Iris pigment epithelial cell (primary cell): ENCODE results near the gene SLC6A17.

Experiments
- DNase-seq: peaks from one replicate; pipeline ENCODE4 v3.0.0-alpha.2; 2011; ENCODE audit warnings: low read depth

The SLC6A17 gene

DNA sequence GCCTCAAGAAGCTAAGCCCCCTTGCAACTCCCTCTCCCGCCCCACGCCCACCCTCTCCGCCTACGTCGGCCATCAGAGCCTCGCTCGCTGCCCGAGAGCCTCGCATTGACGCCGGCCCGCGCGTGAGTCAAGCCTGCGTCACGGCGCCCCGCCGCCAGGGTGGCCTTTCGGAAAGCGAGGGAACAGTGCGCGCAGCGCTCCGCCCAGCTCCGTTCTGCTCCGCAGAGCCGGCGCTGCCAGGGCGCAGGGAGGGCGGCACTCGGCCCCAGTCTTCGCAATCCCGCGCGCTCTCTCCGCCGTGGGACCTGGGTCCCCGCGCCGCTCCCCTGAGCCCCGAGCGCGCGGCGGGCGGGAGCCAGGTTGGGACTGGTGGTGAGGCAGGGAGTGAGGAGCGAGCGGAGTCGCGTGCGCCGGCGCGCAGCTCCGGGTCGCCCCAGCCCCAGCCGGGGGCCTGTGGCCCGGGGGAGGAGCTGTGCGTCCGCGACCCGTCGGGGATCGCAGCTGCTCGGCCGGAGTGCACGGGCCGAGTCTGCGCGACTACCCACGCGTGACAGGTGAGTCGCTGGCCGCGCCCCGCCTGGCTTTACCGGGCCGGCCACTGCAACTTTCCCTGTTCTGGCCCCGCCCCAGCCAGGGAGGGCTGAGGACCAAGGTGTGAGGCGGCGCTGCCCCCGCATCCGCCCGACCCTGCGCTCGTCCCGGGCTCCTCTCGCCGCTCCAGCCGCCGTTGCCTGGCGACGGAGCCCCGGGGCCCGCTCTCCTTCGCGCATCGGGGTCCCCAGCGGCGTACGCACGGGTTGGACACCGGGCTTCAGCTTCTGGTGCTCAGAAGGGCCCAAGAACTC, at the start of gene SLC6A17:
Gene SLC6A17, plus strand, starts transcription at position 165 of the 845 bp plus-strand sequence. CDS start 16,436 bp downstream, outside the sequence.
- peak; percentile 62 for DNase-seq

DNA sequence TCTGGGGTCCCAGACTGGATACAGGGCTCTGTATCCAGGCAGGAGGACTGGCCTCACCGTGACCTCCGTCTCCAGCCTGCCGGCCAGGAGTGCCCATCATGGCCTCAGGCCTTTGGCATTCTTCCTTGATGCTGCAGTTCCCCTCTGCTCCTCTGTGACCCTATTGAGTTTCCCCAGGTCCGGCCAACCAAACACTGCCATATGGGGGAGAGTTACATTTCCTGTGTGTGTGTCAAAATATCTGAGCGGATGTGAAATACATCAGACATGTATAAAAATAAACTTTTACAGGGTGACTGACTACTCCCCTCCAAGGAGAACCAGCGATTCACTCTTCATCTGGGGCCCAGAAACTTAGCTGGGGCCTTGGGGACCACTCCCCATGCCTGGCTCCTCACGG, 48.2 kb upstream of the SLC6A17 start:
- DNase-seq: peak; percentile 37

DNA sequence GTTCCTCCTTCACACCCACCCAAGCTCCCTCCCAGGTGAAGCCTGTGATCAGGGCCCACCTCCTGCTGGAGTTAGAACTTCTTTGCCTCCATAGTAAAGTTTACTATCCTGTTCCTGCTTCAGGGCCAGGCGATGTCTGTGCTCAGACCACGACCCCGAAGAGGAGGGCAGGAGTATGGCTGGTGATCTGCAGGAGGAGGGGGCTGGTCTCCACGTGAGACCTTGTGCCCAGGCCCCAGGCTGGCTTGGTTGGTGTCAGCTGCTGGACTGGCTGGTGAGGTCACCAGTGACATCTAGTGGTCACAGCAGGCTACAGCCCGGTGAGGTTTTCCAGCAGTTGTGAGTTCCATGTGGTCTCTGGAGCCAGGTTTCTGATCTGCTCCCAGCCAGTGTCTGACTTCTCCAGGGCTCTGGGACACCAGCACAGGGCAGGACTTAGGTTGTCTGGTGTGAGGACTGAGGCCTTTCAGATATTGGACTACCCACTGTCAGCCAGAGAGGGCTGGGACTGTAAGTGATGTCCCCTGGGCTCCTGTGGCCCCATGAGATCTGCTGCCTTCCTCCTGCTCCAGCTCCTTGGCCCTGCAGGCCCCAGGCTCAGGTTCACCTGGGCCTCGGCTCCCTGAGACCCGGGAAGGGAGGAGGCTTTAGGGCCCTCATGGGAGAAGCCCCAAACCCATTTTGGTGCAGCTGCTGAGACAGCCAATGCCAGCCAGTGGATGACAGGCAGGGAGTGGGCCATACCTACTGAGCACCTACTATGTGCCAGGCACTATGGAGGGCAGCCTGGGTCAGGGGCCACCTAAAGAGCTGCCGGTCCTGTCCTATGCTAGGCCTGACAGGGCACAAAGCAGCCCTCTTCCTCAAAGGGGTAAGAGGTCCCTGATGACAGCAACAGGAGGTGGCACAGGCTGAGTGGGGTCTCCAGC, 44.0 kb upstream of the SLC6A17 start:
- peak; percentile 68 for DNase-seq

DNA sequence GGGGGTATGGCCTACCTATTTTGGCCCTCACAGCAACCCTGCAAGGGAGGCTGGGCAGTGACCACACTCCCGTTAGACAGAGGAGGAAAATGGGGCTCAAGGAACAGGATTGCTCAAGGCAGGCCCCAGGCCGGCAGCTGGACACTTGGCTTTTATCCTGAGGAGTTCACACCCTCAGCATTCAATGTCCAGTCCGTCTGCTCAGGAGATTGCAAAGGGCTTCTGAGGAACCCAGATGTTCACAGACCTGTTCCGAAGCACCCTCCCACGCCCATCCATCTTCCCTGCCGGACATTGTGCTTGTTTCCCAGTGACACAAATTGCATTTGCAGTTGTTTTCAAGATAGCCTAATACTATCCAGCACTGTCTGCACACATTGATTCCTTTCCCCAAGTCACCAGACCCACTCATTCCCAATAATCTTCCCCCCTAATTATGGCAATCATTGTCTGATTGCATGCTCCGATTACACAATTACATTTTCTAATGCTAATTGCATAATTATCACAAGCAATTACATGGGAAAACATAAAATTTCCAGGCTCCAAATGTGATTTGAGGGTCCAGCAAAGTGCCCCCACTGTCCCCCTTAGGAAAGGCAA, 42.3 kb upstream of the SLC6A17 start:
- DNase-seq: no peak

DNA sequence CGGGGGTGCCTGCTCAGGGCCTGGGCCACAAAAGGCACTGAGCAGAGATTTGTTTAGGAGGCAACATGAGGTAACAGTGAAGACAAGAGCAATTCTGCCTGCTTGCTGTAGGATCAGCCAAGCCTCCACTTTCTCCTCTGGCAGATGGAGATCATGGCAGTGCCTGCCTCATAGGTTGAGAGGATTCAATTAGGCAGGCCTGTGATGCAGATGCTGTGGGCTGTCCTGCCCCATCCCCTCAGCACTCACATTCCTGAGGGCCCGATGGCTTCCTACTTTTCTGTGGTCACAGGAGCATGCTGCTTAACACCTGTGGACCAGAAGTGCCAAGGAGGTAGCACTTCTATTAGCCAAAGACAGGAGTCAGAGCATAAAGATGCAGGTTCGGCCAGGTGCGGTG, 39.2 kb upstream of the SLC6A17 start:
- DNase-seq: no peak

DNA sequence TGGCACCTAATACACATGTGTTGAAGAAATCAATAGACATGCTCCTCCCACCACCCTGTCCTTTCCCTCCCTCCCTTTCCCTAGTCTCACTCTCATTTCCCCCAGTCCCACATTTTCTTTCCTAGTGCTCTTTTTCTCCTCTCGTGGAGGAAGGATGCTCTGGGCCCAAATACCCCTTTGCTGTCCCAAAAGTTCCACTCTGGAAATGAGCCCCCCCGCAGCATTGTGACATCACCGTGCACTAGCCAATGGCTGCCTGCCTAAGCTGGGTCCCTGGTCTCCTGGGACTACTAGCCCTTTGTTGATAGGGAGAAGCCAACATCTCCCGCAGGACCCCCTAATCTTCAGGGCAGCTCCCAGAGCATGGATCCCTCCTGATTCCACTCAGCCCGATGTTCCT, 38.2 kb upstream of the SLC6A17 start, which contains the start of gene UBL4B:
Gene UBL4B, plus strand, starts transcription at position 301 of the 400 bp plus-strand sequence. Its CDS starts 92 bp downstream, at position 393.
- no peak for DNase-seq

DNA sequence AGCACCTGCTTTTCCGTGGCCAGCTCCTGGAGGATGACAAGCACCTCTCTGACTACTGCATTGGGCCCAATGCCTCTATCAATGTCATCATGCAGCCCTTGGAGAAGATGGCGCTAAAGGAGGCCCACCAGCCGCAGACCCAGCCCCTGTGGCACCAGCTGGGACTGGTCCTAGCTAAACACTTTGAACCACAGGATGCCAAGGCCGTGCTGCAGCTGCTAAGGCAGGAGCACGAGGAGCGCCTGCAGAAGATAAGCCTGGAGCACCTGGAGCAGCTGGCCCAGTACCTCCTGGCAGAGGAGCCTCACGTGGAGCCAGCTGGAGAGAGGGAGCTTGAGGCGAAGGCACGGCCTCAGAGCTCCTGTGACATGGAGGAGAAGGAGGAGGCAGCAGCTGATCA, 37.6 kb upstream of the SLC6A17 start:
- no peak for DNase-seq

DNA sequence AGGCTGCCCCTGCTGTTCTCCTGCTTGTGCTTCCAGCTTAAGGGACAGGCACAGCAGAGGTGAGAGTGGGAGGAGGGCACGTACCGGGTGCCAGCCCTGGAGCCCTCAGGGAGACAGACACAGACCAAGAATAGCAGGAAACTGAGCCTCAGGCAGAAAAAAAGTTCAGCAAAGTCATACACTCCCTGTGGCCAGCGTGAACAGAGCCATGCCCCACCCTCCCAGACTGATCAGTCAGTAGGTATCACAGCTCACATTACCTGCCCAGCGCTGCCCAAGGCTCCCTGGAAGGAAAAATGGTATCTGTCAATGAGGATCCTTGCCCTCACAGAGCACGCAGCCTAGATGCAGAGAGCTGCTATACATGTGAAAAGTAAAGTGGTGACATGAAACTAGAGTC, 36.7 kb upstream of the SLC6A17 start:
- no peak for DNase-seq

DNA sequence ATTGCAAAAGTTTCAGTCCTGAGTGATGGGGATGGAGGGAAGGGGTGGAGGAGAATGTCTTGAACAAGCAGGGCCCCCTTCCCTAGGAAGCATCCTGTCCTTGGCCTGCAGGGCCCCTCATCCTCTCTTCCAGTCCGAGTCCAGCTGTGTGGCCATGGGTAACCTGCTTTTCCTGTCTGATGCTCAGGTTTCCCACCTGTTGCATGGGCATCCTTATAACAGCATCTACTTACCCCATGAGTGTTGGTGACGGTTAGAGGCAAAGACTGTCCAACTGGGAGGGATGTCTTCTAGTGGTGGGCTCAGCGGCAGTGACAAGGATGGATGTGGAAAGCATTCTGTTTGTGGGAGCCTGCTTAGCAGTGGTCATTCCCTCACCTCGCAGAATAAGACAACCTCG, 36.1 kb upstream of the SLC6A17 start:
- DNase-seq: no peak

DNA sequence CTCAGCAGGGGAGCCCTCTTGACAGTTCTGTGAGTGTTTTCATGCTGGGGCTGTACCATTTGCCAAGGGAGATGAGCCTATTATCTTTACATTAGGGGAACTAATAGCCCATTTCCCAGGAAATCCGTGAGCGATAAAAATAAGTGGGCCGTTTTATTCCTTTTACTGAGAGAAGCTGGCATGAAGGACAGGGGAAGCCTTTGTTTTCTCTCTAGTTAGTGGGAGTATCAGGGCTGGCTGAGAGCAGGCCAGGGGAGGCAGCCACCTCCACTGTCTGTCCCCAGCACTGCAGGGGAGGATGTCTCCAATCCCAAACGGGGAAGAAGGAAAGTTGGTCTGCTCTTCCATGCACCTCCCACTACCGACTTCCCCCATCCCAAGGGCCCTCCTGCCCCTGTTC, 35.5 kb upstream of the SLC6A17 start:
- no peak for DNase-seq

DNA sequence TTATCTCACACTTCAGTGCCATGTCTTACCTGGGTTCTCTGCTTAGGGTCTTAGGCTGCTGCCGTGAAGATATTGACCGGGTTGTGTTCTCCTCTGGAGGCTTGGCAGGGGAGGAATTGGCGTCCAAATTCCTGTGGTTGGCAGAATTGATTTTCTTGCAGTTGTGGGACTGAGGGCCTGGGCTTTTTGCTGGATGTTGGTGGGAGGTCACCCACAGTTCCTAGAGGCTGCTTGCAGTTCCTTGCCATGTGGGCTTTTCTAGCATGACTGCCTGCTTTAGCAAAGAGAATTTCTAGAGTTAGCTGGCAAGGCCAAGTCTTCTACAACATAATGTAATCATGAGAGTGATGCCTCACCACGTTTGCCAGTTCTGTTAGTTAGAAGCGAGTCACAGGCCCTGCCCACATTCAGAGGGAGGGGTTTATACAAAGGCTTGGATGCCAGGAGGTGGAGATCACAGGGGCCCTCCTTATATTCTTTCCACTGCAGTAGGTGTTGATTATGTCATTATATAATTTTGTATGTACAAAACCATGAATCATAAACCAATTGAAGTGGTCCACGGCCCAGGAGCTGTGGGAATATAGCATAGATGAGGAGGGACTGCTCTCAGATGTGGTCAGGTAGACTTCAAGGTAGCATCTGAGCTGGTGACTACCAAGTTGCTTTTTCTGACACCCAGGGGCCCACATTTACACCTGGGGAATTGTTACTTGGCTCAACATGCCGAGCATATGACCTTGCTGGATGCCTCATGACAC, 31.5 kb upstream of the SLC6A17 start:
- DNase-seq: peak; percentile 42

DNA sequence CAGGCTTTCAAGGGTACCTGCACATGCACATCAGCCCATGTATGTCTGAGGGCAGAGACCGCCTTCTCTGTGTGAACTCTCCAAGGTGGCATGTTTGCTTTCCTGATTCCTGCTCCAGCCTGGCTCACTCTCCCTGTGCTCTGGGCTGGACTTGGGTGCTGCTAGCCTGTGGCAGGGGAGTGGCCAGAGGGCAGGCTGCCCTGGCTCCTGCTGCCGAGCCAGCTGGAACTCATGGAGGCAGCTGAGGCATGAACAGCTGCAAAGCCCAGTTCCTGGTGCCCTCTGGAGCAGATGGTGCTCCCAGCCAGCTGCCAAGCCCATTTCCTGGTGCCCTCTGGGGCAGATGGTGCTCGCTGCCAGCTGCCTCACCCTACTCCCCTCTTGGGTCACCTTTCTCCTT, 30.5 kb upstream of the SLC6A17 start:
- DNase-seq: no peak

DNA sequence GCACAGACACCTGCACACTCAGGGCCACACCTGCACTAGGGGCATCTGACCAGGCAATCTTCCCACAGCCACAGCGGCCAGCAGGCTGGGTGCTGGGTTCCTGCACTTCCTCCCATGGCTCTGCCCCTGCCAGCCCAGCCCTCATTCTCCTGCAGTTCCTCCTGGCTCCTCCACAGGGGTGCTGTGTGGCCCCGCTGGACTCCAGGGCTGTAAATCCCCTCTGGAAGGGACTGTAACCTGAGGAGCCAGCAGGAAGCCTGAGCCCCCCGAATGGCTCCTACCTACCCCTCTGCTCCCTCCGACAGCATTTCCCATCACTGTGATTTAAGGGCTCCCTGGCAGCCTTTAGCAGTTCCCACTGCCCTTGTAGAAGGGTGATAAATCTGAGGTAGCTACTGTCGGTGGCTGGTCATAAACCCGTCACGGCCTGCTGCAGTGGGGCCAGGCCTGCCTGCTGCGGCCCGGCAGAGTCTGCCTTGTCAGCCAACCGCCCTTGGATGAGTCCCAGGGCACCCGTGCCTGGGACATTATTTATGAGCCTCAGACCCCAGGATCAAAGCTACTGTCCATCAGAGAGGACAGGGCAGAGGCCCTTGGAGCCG, 29.2 kb upstream of the SLC6A17 start:
- DNase-seq: no peak

DNA sequence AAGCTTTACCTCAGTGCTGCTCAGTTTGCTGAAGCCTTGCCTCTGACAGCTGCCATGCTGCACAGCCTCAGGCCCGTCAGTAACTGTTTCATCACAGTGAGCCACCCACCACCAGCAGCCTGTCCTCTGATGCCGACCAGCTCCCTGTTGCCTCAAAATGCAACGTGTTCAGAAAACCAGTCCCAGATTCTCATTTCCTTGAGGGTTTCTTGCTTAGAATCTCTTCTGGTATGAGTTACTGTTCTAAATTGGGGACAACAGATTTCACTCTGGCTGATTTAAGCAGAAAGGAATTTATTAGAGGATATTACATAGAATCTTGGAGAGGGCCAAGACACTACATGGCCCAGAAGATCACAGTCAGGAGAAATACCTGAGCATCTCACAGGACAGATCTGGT, 27.1 kb upstream of the SLC6A17 start:
- peak; percentile 9 for DNase-seq

DNA sequence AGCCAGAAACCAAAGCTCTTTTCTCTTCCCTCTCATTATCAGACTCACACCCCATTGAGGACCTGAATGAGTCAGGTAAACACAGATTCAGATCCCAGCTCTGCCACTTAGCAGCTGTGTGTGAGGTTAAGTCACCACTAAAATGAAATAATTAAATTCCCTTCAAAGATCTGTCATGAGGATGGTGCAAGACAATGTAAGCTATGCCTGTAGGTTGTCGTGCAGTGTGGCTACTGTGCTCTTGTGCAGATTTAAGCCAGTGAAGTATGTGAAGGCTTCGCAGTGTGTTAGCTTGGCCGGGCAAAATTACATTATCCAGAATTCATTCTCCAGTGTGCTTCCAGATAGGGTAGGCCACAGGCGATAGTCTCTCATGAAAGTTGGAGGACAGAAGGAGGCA, 24.5 kb upstream of the SLC6A17 start:
- no peak for DNase-seq

DNA sequence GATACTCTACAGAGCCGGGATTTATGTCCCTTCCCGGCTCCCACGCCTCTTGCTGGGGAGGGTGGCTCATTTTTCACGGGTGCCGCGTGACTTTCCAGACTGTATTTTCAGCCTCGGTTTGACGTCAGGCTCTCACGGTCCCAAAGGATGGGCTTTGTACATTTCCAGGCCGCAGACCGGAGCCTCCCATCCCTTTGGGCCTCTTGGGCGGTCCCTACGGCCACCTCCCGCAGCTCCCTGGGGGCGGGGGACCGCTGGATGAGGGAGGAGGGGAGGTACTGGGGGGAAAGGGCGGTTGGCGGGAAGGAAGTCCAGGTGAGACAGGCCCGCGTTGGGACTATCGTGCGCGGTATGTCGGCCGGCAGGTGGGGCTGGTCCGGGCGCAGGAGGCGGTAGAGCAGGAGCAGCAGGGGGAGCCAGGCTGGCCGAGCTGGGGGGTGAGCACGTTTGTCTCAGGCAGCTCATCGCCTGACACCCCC, 20.1 kb upstream of the SLC6A17 start:
- DNase-seq: no peak

DNA sequence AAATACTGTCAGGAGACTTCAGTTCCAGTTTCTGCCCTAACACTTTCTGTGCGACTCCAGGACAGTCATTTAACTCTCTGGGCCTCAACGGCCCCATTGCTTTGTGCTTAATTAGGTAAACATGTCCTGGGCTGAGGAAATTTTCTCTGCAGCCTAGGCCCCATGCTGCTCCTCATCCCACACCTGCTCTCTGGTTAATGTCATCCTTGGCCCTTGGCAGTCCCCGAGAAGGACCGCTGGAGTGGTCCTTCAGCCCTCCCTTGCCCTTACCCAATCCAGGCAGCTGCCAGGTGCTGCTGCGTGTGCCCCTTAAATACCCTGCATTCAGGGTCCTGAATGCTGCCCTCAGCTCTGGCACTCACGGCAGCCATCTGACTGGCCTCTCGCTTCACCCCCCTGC, 19.3 kb upstream of the SLC6A17 start:
- no peak for DNase-seq

DNA sequence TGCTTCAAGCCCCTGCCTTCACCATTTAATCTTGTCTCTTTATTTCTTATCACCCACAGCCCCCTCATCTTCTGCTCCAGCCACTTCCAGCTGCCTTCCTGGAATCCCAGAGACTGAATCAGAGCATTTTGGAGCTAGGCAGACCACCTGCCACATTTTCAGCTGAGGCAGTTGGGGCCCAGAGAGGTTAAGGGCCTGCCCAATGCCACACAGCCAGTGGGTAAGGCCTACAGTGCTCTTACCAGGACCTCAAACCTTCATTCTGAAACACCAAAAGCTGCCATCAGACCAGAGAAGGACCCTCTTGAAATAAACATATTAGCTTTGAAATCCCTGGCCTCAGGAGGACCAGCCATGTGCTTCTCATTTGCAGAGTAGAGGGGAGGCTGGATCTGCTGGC, 17.6 kb upstream of the SLC6A17 start:
- DNase-seq: no peak

DNA sequence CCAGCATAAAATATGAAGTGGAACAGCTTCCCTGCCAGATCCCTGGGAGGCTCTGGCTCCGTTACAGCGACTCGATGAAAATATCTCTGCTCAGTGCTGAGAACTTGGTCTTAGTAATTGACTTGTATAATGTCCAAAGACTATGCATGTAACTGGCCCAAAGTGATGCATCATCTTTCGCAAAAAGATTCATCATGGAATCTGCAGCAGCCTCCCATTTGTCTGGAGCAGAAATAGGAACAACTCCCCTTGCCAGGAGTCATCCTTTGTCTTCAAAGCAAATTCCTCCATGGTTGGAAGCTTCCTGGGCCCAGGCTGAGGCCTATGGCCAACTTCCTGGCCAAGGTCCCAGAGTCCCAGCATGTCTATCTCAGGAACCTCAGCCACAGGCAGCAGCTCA, 16.9 kb upstream of the SLC6A17 start:
- DNase-seq: no peak

DNA sequence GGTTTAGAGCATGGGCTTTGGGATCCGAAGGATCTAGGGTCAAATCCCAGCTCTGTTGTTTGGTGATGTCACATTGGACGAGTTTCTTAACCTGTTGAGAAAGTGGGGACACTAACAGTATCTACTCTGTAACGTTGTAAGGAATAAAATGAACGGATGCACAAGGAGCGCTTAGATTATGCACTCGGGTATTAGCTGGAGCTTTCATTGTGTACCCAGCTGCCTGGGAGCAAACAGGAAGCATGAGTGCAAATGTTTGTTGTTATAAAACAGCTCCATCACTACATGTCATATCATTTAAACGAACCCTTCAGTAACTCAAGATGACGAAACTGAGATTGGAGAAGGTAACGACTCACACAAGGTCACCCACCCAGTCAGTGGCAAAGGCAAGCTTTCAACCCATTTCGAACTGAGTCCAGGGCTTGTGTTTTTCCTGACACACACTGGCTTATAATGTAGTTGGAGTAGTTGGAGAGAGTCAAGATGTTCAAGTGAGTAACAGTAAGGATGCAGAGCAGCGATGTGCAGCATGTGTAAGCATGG, 16.2 kb upstream of the SLC6A17 start:
- DNase-seq: no peak

DNA sequence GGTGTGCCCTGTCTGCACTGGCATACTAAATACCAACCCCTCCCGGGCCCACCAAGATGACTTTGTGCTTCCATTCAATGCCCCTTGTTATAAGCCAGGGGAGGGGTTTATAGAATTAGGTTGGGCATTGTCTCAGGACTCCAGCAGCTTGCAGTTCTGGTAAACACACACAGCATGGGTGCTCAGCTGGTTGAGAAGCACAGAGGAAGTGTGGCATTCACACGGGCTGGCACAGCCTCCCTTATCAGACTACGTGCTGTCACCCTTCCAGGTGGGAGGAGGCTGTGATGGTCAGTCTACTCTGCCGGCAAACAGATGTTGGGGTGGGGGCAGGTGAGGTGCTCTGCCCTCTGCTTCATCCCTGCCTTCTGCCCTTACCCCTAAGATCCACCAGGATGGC, 15.0 kb upstream of the SLC6A17 start:
- DNase-seq: no peak
